NOMO-1 (cell line): Measurements from ENCODE around the gene WNT7B.

Source experiments
- DNase-seq, 2 experiments: peaks; one replicate each; lab custom pipeline; 2025; ENCODE audit not compliant: unreplicated experiment in 2 of 2; lab: John Stamatoyannopoulos, UW

The WNT7B gene

DNA sequence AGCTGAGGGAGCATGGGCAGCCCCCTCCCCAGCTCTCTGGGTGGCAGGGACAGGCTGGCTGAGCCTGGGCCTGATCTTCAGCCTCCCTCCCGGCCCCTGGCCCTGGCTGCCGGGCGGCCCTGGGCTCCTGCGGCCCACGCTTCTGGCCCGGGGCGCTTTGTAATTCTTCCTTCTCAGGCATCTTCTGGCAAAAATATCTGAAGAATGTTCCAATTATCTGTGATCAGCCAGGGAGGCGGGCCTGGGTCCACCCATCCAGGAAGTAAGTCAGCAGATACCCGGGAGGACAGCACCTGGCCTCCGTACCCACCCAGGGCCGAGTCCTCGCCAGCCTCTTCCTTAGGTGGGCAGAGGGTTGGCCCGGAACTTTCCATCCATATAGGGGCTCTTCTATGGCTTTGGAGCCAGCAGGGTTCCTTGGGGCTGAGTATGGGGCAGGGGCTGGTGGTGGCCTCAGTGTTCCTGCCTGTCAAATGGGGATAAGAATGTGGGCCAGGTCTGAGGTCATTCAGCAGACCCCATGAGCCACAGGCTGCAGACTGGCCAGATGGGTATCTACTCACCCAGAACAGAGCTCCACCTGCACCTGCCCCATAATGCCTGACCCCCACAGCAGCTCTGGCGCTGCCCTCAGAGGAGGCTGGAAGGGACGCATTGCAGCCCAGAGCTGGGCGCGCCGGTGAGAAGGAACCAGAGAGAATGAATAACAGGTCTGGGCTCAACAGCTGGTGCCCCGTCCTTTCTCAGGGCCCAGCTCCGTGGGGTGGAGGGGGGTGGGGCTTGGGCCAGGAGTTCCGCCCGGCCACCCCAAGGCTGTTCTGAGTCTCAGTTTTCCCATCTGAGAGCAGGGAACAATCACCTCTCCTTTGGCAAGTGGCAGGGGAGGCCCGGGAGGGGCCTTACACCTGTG, 16.2 kb downstream of the WNT7B start:
- DNase-seq: no peak

DNA sequence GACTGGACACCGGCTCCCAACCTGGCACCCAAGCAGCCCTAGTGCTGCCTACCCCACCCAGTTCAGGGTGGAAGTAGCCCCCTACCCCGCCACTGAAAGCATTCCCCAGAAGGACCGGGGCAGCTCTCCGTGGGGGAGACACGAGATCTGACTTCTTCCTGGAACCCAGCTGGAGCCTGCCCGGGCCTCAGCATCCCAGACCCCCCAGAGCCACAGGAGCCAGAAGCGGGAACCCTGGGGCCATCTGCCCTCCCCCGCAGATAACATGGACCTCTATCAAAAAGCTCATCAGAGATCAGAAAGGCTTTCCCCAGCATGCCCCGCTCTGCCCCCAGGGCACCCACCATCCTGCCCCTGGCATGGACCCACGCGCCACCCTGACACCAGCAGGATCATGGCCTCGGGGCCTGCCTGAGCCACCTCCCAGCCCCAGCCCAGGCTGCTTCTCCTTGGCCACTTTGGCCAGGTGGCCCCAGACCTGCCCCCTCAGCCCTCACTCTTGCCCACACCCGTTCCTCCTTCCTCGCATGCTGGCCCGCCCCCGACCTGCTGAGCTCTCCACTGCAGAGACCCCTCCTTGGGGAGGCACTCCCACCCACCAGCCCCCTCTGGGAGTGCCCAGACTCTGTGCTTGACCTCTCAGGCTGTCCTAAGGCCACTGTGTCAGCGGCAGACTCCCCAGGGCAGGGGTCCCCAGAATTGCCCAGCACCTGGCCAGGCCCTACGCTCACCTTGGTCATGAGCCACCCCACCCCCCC, 17.1 kb downstream of the WNT7B start:
- no peak for DNase-seq

DNA sequence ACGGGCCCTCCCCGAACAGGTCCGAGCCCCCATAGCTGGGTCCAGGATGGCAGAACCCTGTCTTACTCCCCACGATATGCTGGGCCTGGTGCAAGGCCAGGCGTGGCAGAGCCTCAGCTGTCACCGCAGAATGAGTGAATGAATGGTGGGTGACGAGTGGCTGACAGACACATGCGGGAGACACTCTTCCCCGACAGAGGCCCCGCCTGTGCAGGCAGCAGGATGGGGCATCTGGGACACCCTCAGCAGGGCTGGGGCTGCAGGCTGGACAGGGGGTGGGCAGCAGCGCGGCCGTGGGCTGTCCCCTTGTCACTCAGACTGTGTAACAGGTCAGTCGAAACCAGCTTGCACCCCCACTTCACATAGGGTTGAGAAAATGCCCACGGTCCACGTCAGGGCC, 18.0 kb downstream of the WNT7B start:
- no peak for DNase-seq

DNA sequence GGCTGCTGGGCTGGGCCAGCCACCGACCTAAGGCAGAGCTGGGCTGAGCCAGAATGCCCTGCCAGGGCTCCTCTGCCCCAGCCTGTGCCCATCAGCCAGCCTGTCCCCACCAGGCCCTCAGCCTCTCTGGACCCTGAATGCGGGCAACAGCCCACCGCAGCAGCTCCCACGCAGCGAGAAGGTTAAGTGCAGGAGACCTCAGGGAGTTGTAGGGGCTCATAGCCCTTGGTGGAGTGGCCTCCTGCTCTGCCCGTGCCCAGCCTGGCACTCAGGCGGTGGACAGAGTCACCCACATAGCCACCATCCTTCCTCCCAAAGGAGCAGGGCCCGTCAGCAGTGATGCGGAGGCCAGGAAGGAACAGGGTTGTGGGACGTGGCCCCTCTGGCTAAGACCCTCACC, 19.1 kb downstream of the WNT7B start:
- no peak for DNase-seq

DNA sequence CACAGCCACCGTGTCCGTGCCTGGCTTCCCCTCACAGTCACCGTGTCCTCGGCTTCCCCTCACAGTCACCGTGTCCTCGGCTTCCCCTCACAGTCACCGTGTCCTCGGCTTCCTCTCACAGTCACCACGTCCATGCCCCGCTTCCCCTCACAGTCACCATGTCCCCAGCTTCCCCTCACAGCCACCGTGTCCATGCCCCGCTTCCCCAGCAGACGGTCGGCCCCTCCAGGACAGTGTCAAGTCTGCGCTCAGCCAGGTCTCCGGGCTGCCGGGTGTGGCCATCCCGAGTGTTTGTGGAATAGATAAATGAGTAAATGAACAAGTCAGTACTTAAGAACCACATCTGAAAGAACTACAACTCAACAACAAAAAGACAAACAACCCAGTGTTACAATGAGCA, 23.8 kb downstream of the WNT7B start:
- no peak for DNase-seq

DNA sequence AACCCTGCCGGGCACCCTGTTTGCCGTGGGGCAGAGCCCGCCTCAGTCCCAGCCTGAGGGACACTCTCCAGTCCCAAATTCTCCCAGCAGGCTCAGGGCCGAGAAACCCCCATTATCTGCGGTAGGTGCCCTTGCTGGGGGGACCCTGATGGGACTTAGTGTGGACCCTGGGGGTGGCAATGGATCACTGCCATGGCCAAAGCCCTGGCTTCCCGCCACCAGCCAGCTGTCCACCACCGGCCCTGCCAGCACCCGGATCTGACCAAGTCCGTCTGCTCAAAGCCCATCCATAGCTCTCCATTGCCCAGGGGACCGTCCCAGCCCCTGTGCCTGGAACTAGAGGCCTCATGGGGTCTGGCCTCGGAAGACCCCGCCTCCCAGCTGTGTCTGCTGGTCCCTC, 24.4 kb downstream of the WNT7B start:
- no peak for DNase-seq

DNA sequence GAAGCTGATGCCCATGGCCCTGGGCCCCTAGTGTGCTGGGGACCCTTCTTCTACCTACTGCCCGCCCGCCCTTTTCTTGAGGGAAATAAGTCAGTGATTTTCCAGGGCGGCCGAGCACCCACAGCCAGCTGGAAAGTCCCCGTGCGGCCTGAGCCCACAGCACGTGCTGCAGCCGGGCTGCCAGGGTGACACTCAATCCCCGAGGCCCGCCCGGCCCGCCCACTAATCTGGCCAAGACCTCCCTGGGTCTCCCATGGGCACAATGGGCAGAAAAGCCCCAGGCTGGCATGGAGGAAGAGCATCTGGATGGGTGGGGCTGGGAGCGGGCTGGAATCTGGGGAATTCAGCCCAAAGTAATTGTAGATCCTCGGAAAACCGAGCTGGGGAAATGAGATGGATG, 24.8 kb downstream of the WNT7B start:
- no peak for DNase-seq

DNA sequence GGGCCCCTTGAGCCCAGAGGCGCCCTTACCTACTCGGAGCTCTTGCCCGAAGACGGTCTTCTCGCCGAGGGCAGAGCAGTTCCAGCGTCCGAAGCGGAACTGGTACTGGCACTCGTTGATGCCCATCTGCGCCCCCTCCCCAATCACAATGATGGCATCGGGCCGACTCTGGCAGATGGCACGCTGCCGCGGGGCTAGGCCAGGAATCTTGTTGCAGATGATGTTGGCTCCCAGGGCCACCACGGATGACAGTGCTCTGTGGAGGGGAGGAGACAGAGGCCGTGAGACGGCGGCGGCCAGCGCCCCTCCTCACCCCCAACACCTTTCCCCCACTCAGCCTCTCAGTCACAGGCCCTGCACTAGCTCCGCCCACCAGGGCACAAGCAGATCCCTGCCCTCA, 27.1 kb downstream of the WNT7B start:
- DNase-seq: no peak

DNA sequence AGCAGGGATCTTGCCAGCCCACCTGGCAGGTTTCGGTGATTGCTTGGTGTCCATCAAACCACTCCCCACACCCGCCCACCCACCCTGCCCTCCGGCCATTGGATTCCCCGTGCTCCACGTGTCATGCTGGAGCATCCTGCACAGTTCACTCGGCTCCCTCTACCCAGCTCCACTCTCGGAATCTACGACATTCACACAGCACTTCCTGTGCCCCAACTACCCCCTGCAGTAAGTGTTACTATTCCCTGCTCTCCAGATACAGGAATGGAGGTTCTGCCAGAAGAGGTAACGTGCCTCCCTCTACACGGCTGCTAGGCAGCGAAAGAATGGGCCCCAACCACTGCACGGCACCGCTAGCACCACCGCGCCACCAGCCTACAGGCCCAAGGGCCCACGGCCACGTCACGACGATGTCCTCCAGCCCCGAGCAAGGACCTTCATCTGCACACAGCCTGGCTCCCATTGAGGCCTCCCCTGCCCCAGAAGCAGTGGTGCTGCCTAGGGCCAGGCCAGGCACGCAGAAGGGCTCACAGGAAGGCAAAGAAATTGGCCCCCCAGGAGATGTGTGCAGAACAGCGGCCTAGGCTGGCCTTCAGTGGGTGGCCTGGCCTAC, 27.6 kb downstream of the WNT7B start:
- no peak for DNase-seq

DNA sequence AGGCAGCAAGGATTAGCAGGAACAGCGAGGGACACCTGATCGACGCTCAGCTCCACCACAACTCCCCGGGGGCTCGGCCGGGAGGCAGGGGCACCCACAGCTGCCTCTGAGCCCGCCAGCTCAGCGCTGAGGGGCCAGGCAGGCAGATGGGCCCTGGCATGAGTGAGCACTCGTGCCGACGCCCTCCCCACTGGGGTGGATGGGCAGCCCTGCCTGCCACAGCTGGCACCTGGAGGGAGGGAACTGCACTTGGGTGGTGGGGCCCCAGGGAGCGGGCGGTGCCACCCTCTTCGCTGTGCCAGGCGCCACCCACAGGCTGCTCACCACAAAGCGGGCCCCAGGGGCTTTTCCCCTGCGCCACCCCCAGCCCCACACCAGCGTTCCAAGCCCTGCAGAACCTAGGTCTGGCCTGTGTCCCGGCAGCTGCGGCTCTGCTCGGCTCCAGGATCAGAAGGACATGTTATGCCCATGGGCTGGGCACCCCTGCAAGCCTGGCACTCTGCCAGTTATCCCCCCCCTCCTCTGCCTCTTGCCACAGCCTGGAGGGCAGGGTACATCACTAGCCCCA, 28.8 kb downstream of the WNT7B start:
- DNase-seq: no peak

DNA sequence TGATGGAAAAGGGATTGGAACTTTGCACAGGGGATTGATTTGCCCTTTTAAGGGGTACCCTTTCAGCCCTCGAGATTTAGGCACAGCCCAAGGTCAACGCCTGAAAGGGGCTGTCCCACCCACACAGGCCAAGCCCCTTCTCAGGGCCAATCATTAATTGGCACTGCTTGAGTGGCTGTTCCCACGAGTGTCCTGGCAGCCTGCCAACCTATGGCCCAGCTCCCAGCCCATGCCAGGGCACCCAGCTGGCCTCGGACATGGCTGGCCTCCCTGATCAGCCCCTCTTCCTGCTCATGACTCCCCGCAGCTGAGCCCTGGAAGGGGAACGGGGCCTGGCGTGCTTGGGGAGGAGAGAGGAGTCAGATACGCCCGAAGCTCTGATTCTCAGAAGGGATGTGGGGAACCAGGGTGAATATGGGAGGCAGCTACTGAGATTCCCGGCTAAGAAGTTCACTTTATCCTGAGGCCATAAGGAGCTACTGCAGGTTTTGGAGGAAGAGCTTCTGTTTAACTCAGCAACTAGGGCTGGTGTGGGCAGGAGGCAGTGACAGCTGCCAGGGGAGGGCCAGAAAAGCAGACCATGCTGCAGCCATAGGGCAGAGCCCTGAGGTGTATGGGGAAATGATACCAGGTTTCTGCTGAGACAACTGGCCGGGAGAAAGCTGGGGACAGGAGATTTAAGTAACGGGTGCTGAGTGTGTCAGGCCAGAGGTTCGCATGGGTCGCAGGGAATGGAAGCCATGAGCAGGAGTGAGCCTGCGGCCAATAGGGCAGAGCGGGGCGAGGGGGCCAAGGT, 30.0 kb downstream of the WNT7B start:
- no peak for DNase-seq

DNA sequence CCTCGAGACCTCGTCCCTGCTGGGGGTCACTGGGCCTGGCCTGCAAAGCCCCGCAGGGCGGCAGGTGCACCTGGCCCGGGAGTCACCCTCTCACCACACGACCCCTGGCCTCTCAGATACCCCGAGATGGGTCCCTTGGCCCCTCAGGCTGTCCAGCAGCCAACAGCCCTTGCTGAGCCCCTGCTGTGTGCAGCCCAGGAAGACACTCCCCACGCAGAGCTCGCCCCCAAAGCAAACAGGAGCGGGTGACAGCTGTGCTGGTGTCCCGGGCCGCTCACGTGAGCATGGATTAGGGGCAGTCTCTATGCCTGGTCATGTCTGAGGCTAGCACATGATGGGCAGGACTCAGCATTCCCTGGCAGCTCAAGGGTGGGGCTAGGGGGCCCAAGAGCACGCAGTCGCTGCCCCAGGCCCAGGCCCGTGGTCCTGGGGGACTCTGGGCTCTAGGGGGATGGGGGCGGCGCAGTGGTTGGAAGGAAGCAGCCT, 31.3 kb downstream of the WNT7B start:
- DNase-seq: no peak

DNA sequence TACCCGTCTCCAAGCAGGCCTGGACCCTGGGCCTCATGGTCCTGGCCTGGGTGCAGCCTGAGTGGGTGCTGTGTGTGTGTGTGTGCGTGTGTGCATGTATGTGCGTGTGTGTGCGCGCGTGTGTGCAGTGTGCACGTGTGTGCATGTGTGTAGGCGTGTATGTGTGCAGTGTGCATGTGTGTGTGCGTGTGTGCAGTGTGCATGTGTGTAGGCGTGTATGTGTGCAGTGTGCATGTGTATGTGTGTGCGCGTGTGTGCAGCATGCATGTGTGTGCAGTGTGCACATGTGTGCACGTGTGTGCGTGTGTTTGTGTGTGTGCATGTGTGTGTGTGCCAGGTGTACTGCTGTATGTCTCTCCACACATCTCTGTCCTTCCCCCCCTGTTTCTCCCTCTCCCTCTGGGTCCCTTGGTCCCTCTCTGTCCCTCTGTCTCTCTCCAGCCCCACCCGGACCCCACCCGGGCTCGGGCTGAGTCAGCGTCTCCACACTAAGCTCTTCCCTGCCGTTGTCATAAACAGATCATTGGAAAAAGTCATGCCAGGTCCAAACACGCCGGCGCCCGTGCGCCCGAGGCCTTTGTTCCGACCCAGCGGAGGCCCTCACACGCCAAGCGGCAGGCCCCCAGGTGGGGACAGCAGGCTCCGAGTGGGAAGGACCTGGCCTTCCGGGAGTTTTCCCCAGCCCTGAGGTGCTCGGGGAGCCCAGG, 34.0 kb downstream of the WNT7B start:
- DNase-seq: no peak

DNA sequence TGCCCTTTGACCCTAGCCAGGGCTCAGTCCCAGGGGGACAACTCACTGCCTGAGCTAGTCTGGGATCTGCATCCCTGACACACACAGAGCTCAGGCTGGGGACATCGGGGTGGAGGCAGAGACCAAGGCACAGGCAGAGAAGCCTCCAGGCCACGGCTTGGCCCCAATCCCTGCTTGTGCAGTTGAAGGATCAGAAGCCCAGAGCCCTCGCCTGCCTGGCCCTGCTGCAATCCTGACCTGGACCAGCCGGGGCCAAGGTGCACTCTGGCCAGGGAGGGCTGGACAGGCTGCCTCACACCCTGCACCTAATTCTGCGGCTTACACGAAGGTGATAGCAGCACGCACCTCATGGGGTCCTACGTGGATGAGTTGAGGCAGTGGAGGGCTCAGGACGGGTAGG, 34.6 kb downstream of the WNT7B start:
- DNase-seq: no peak

DNA sequence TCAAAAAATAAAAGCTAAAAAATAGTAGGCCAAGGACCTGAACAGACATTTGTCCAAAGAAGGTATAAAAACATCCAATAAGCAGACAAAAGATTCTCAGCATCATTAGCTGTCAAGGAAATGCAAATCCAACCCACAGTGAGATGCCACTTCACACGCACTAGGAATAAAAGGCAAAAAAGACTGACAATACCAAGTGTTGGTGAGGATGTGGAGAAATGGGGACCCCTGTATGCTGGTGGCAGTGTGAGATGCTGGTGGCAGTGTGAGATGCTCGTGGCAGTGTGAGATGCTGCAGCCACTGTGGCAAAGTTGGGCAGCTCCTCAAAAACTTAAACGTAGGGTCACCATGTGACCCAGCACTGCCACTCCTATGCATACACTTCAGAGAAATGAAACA, 38.0 kb downstream of the WNT7B start:
- DNase-seq: no peak

DNA sequence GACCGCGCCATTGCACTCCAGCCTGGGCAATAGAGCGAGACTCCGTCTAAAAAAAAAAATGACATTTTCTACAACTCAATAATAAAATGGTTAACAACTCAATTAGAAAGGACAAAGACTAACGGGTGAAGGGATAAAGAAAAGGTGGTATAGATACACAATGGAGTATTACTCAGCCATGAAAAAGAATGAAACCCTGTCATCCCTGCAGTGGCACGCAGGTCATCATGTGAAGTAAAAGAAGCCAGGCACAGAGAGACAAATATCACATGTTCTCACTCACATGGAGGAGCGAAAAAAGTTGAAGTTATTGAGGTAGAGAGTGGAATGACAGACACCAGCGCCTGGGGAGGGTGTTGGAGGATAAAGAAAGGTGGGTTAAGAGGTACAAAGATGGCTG, 39.0 kb downstream of the WNT7B start:
- DNase-seq: no peak

DNA sequence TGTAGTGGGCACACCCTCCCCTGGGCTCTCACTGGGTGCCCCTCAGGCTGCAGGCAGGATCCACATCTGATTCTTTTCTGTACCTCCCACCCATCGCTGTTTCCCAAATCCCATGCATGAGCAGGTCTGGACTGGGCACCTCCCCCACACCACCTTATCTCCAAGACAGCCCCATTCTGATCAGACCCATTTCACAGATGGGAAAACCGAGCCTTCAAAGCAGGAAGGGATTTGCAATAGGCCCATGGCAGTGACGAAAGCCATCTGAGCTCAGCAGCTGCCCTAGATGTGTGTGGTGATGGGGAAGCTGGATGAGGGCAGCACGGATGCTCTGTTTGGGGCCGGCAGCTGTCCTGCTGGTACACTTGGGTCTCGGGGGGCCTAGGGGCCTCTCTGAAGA, 41.4 kb downstream of the WNT7B start:
- DNase-seq: no peak

DNA sequence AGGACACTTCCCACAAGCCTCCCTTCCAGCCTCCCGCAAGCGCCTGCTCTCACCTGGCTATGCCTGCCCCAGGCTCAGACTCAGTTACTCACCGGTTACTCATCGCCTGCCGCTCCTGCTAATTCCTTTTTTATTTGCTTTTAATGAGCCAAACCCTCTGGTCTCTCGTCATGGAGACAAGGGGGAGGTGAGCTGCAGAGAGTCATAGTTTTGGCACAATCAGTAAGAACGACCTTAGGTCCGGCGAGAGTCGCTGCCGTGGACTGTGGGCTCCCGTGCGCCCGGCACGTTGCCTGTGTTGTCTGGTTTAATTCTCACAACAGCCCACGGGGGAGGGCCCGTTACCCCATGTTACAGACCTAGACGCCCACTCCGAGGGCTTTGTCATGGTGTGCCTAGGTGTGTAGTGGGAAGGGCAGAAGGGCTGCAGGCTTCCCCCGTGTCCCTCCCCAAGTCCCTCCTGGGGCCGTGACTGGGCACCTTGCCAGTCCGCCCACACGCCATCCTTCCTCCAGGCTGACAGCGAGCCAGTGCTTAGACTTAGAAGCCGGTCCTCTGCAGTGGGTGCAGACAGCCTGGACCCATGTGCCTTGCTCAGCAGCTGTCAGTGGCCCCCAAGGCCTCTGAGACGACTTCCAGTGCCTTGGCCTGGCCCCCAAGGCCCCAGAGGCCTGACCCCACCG, 42.2 kb downstream of the WNT7B start:
- no peak for DNase-seq

DNA sequence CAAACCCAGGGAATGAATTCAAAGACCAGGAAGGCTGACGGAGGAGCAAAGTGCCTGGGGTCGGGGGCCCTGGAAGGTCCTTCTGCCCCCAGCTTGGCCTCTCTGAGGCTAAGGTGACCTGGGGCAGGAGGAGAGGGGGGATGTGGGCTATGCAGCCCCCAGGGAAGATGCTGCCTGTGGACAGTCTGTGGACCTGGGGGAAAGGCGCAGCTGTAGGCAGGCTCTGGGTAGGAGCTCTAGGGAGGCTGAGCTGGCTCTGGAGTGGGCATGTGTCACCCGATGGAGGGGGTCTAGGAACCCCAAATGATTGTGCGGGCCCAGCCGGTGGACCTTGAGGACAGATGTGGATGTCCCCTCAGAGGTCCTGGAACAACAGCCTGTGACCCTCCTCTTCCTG, 42.8 kb downstream of the WNT7B start:
- no peak for DNase-seq
